ENCODE results near the gene STARD5.
A peak's percentile ranks its signal among the peaks of the same experiment; 100 is the strongest.
"Not testable (repeated sequence)": the region's sequence is repeated elsewhere in the genome, so short reads cannot be mapped to it uniquely, and the experiment has no call there.

The STARD5 gene

GRCh38 chr15:81323944-81324881, at the start of gene STARD5:
Gene STARD5 (minus strand): TSS chr15:81324141. CDS start chr15:81324099, 42 bp downstream.
- peak; percentile 94 for DNase-seq

GRCh38 chr15:81373176-81373575, 49.2 kb upstream of the STARD5 start:
- DNase-seq, result no peak

GRCh38 chr15:81372575-81372974, 48.6 kb upstream of the STARD5 start:
- no peak for DNase-seq

- no peak for DNase-seq
These were observed 40.0 kb upstream of the STARD5 start for GRCh38 chr15:81363718-81364500.

GRCh38 chr15:81363276-81363675, 39.3 kb upstream of the STARD5 start:
- no peak for DNase-seq

GRCh38 chr15:81362790-81363189, 38.8 kb upstream of the STARD5 start:
- DNase-seq, result no peak

GRCh38 chr15:81361891-81362290, 38.0 kb upstream of the STARD5 start:
- DNase-seq, result no peak

- no peak for DNase-seq
These were observed 36.5 kb upstream of the STARD5 start for GRCh38 chr15:81360491-81360890.

GRCh38 chr15:81358248-81358647, 34.3 kb upstream of the STARD5 start:
- no peak for DNase-seq

GRCh38 chr15:81357180-81357686, 33.3 kb upstream of the STARD5 start:
- DNase-seq, result no peak

- no peak for DNase-seq
These were observed 32.3 kb upstream of the STARD5 start for GRCh38 chr15:81356252-81356651.

GRCh38 chr15:81351651-81352050, 27.7 kb upstream of the STARD5 start:
- no peak for DNase-seq

- no peak for DNase-seq
These were observed 25.3 kb upstream of the STARD5 start for GRCh38 chr15:81349271-81349670.

- not testable (repeated sequence) for DNase-seq
These were observed 24.8 kb upstream of the STARD5 start for GRCh38 chr15:81348691-81349090.

- DNase-seq, result no peak
These were observed 24.0 kb upstream of the STARD5 start for GRCh38 chr15:81347910-81348309.

- no peak for DNase-seq
These were observed 22.7 kb upstream of the STARD5 start for GRCh38 chr15:81346611-81347010.

- DNase-seq, result no peak
These were observed 19.4 kb upstream of the STARD5 start for GRCh38 chr15:81343371-81343770.

GRCh38 chr15:81341351-81341750, 17.4 kb upstream of the STARD5 start:
- DNase-seq, result no peak

GRCh38 chr15:81339851-81340250, 15.9 kb upstream of the STARD5 start:
- DNase-seq, result no peak

- no peak for DNase-seq
These were observed 15.4 kb upstream of the STARD5 start for GRCh38 chr15:81339321-81339720.

GRCh38 chr15:81338170-81339007, 14.4 kb upstream of the STARD5 start:
- peak; percentile 71 for DNase-seq

GRCh38 chr15:81337713-81338157, 13.8 kb upstream of the STARD5 start:
- no peak for DNase-seq

- DNase-seq, result no peak
These were observed 13.3 kb upstream of the STARD5 start for GRCh38 chr15:81337241-81337640.
